ENCODE results near the gene PRRC2B. TPM values are rescaled to one million over a fixed set of nuclear protein-coding genes. Genes with fewer than 3 reads are reported as not detected.

PRRC2B gene
- total RNA-seq, 2 donors from 2014 or later: 94.7 to 197 TPM

DNA sequence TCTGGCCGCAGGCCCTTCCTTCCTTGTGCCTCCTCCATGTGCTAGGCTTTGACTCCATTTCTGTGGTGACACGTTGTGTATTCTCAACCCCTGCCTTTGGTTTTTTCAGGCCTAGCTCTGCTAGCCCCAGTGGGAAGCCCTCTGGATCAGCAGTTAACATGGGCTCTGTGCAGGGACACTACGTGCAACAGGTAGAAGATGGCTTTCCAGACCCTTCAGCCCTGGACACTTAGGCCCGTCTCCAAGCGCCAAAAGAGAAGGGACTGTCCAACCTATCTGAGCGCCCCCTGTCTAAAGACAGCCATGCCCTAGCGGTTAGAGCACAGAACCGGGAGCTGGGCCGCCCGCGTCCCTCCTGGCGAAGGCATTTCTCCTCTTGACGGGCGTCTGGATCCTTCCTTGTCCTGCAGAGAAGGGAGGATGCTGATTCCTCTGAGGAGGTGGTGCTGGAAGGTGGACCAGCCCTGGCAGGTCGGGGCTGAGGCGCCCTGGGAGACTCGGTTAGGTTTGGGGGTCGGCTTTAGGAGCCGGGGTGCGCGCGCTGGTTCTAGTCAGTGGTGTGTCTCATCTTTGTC lies 100.5 kb downstream of the PRRC2B start:
- TF ChIP-seq, protein P1, sequence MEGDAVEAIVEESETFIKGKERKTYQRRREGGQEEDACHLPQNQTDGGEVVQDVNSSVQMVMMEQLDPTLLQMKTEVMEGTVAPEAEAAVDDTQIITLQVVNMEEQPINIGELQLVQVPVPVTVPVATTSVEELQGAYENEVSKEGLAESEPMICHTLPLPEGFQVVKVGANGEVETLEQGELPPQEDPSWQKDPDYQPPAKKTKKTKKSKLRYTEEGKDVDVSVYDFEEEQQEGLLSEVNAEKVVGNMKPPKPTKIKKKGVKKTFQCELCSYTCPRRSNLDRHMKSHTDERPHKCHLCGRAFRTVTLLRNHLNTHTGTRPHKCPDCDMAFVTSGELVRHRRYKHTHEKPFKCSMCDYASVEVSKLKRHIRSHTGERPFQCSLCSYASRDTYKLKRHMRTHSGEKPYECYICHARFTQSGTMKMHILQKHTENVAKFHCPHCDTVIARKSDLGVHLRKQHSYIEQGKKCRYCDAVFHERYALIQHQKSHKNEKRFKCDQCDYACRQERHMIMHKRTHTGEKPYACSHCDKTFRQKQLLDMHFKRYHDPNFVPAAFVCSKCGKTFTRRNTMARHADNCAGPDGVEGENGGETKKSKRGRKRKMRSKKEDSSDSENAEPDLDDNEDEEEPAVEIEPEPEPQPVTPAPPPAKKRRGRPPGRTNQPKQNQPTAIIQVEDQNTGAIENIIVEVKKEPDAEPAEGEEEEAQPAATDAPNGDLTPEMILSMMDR (IDR thresholded peaks at IDR 0.05): no peak
- no peak for TF ChIP-seq POLR2AphosphoS5 (IDR thresholded peaks at IDR 0.05)
- TF ChIP-seq POLR2A (IDR thresholded peaks at IDR 0.05): no peak
- 93% methylated on average over 22 of the region's 22 CpGs for WGBS
- H3K27ac ChIP-seq: no peak overlapping the region
- intact Hi-C loops (cut with DNase I): no loop called here
- no peaks in the 10 kb centered on the region for H3K9me3 ChIP-seq
- no peak overlapping the region for H3K4me3 ChIP-seq
- H3K27me3 ChIP-seq (replicated peaks; ENCODE audit: insufficient read depth): no peaks in the 10 kb centered on the region
- H3K36me3 ChIP-seq: peaks cover 46 to 60% of the 10 kb centered on the region in 2 donors
- H3K4me1 ChIP-seq (replicated peaks): no peaks in the 10 kb centered on the region
- DNase-seq (ENCODE audit: low spot score): no peak

DNA sequence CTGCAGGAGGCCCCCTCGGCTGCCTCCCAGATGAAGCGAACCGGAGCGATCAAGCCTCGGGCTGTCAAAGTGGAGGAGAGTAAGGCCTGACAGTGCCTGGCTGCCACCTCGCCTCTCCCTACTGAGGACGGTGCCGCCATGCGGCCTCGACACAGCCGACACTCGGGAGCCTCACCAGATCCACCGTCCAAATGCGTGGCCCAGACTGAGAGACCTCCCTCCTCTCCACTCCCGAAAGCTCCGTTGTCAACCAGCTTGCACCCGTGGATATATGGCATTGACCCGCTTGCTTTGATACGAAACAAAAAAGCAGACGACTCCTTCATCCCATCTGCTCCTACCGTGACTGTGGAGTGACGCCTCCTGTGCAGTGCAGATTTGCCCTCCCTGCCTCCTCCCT lies 101.9 kb downstream of the PRRC2B start:
- Histone ChIP-seq H3K36me3 (peaks cover 43 to 50% of the 10 kb centered on the region in 2 donors), H3K27me3 (replicated peaks; ENCODE audit: insufficient read depth) (no peaks in the 10 kb centered on the region), H3K4me1 (replicated peaks) (no peaks in the 10 kb centered on the region), H3K27ac (no peak overlapping the region), H3K9me3 (no peaks in the 10 kb centered on the region), H3K4me3 (no peak overlapping the region)
- no peak for DNase-seq (ENCODE audit: low spot score)
- intact Hi-C loops (cut with DNase I): no loop called here
- WGBS: 82% methylated on average over 22 of the region's 22 CpGs
- TF ChIP-seq, protein P1 (IDR thresholded peaks at IDR 0.05): no peak
- TF ChIP-seq POLR2AphosphoS5 (IDR thresholded peaks at IDR 0.05) (no peak), POLR2A (IDR thresholded peaks at IDR 0.05) (no peak)

DNA sequence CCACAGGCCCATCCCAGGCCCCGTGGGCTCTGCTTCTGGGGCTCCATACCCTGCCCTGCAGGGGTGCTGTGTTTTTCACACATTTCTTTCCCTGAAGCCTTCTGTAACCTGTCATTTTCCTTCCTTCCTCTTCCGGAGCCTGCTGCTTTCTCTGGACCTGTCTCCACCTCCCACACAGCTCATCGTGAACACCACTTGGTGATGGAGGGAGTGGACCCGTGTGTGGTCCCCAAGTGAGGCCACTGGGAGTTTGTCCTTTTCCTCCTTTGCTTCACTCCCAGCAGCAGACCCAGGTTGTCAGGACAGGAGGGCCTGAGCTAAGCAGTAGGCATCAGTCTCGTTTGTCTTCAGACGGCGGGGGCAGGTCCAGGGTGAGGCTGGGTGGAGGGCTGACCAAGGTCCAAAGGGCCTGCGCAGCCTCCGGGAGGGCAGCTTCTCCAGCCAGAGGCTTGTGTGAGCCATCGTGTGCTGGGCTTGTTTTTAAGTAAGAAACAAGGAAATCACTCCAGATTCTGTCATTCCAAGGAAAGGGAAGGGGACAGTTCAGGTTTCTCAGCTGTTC lies 103.0 kb downstream of the PRRC2B start:
- peaks cover 35 to 39% of the 10 kb centered on the region in 2 donors for H3K36me3 ChIP-seq
- no peaks in the 10 kb centered on the region for H3K4me1 ChIP-seq (replicated peaks)
- H3K4me3 ChIP-seq: no peak overlapping the region
- no peaks in the 10 kb centered on the region for H3K27me3 ChIP-seq (replicated peaks; ENCODE audit: insufficient read depth)
- intact Hi-C loops (cut with DNase I): no loop called here
- no peak overlapping the region for H3K27ac ChIP-seq
- DNase-seq (ENCODE audit: low spot score): no peak
- no peaks in the 10 kb centered on the region for H3K9me3 ChIP-seq
- TF ChIP-seq, protein P1 (IDR thresholded peaks at IDR 0.05): no peak
- TF ChIP-seq POLR2A (IDR thresholded peaks at IDR 0.05): no peak
- TF ChIP-seq POLR2AphosphoS5 (IDR thresholded peaks at IDR 0.05): no peak
- WGBS: 67% methylated on average over 10 of the region's 10 CpGs

DNA sequence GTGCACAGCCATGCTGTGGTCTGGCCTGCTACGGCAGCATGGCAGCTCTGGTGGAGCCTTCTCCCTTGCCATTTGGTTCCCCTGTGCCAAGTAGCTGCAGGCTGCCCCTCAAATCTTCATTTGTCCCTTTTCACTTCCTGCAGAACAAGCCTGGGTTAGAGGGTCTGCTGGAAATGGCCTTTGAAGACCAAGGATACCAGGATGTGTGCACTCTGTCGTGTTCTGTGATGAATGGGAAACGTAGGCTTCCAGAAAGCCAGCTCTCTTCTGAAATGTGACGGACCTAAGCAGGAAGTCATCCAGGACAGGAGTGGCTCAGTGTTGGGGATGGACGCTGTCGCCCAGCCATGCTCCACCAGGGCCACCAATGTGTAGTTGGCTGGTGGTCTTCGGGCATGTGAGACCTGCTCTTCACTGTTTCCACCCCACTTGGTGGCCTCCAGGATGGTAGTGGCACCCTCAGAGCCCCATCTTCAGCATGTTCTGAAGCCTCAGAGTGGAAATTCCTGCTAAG lies 105.4 kb downstream of the PRRC2B start:
- Histone ChIP-seq H3K27ac (no peak overlapping the region), H3K4me3 (no peak overlapping the region), H3K4me1 (replicated peaks) (no peaks in the 10 kb centered on the region), H3K9me3 (no peaks in the 10 kb centered on the region), H3K27me3 (replicated peaks; ENCODE audit: insufficient read depth) (no peaks in the 10 kb centered on the region), H3K36me3 (peaks cover 20 to 25% of the 10 kb centered on the region in 2 donors)
- TF ChIP-seq, protein P1 (IDR thresholded peaks at IDR 0.05): no peak
- no peak for TF ChIP-seq POLR2AphosphoS5 (IDR thresholded peaks at IDR 0.05)
- no peak for TF ChIP-seq POLR2A (IDR thresholded peaks at IDR 0.05)
- no peak for DNase-seq (ENCODE audit: low spot score)
- 66% methylated on average over 7 of the region's 7 CpGs for WGBS
- intact Hi-C loops (cut with DNase I): no loop called here

DNA sequence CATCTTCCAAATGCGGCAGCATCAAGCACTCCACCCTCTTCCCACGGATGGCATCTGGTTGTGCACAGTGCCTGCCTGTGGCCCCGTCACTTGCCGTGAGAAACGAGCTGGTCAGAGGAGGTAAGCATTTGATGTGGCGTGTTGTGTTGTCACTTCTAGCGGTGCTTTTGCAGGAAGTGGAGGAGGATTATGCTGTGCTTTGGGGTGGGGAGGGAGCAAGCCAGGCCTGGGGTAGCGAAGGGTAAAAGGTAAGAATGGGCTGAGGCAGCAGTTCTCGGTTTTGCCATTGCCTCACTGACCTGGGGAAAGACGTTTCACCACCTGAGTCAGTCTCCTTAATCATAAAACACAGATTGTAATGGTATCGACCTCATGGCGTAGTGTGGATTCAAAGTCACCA lies 106.5 kb downstream of the PRRC2B start:
- H3K36me3 ChIP-seq: peaks cover 20% of the 10 kb centered on the region in 2 donors
- H3K9me3 ChIP-seq: no peaks in the 10 kb centered on the region
- WGBS: 68% methylated on average over 12 of the region's 12 CpGs
- intact Hi-C loops (cut with DNase I): no loop called here
- H3K4me1 ChIP-seq (replicated peaks): no peaks in the 10 kb centered on the region
- no peak for DNase-seq (ENCODE audit: low spot score)
- H3K4me3 ChIP-seq: no peak overlapping the region
- H3K27ac ChIP-seq: no peak overlapping the region
- no peaks in the 10 kb centered on the region for H3K27me3 ChIP-seq (replicated peaks; ENCODE audit: insufficient read depth)
- no peak for TF ChIP-seq POLR2A (IDR thresholded peaks at IDR 0.05)
- TF ChIP-seq, protein P1 (IDR thresholded peaks at IDR 0.05): no peak
- no peak for TF ChIP-seq POLR2AphosphoS5 (IDR thresholded peaks at IDR 0.05)

All from prostate gland (tissue), 2 donors.